Activated T-cell treated with anti-CD3 and anti-CD28 coated beads for 4 hours (primary cell): Measurements from ENCODE around the gene AZIN2.
"Not testable (repeated sequence)": the region's sequence is repeated elsewhere in the genome, so short reads cannot be mapped to it uniquely, and the experiment has no call there.

Source experiments
- DNase-seq: peaks from one replicate; pipeline ENCODE4 v3.0.0-alpha.2; 2020

The AZIN2 gene

DNA sequence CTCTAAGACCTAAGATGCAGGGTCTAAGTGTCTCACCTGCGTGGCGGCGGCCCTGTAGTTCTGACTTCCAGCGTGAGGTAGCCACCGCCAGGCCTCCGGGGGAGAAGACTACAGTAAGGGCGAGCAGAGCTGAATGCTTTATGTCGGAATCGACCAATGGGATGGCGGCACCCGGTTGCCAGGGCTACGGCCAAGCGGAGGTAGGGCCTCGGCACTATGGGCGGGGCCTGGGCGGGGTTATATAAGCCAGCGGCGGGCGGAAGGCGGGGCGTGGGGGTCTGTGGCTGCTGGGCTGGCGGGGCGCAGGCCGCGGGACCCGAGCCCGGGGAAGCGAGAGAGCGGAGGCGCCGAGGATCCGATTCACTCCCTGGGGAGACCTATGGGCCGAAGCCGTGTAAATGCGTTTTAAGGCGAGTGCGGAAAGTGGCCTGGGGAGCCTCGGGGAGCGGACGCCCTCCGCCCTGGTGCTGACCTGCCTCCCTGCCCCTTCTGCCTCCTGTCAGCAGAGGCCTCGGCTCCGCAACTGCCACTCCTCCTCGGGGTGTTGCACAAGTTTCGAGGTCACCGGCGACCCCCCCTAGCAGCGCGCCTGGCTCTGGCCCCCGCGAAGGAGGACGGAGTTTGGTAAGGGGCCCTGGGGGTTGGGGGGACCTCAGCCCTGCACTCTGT is at the start of gene AZIN2:
AZIN2 (plus strand) TSS at position 269 of the 669 bp plus-strand sequence. CDS start 1,097 bp downstream, outside the sequence.
- DNase-seq, result peak; percentile 97

DNA sequence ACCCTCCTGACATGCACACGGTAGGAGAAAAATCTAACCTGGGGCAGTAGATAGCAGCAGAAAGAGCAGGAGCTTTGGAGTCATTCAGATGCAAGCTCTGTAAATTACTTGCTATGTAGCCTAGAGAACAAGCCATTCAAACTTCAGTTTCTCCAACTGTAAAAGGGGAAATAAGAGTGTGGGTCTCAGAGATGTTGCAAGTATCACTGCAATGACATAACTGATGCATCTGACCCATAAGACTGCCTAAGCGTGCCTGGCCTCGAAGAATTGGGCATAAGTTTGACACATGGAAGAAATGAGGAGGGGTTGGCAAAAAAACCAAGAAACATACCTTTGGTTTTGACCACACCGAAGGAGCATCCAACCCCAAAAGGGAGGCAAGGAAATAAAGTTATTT is 49.4 kb upstream of the AZIN2 start:
- no peak for DNase-seq

DNA sequence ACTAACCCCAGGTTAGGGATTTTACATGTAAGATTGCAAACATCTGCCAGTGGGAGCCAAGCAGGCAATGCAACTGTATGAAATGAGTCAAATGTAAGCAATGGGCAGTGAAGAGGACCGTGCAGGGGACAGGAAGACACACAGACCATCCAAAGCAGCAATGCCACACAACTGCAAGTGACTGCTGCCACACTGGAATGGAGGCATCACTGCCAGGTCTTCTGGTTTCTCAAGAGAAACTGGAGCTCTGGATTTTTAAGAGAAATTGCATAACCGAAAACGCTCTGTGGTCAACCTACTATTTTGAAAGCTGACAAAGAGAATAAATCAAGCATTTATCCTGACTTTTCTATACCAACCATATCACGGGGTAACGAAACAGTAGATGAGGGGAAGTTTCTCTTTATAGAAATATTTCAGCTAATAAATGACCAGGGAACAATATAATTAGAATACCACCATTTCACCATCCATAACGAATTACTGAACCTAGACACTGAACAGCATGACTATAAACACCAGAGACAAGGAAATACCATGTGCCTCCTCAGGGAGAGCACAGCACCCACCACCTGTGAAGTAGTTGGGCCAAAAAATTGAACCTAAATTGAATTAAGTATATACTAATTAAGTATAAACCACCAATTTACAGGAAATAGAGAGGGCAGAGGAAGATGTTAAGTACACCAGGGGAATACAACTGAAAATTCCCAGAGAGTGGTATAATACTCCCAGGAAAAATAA is 48.7 kb upstream of the AZIN2 start:
- no peak for DNase-seq

DNA sequence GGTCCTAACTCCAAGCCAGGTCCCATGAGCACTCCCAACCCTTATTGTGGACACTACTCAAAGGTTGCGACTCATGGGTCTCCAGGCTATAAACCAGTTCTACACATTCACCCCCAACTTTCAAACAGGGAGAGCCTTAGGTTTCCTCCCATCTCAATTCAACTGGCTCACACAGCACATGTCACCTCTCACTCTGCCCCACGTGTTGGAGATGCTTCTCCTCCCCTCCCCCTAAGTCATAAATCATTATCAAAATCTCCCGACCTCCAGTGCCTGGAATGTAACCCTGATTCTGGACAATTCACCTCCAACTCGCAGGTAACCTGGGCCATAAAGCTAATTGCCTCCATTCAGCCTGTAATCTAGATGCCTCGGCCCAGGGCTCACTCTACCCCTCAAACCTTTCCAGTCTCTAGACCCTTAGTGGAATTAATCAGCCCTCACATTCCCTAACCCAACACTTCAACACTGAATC is 44.9 kb upstream of the AZIN2 start:
- no peak for DNase-seq

DNA sequence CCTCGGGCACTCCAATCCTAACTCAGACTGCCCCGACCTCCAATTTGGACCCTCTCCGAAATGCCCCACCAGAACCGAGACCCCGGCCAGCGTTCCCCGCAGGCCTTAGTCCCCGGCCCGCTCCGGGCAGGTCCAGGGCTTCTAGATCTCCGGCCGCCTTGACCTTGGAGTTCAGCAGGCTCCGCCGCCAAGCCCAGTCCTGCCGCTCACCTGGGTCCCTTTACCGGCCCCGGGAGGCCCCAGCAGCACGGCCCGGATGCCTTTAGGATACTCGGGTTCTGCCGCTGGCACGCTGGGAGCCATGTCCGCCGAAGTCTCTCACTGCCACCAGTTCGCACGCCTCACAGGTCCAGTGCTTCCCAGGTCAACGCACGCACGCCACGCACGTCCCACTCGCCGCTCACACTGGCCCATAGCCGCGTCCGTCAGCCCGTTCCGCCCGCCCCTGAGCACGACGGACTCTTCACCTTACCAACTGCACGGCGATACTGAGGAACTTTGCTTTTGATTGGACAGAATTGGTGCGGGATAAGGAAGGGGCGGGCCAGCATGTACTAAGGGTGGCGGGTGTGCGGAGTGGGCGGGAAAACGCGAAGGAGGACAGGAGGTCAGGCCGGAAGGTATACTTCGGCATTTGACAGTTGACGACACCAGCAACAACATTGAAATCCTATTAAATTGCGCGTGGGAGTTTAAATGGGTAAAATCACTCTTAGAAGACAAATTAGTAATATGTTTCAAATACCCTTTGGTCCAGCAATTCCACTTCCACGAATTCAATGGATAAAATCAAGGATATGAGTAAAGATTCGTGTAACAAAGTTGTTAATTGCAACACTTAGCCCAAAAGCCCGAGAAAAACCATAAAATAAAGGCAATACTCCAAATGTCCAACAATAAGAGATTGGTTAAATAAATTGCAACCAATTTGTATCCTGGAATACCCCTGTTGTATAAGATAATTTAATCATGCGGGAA is 44.1 kb upstream of the AZIN2 start, which contains the start of gene AK2:
AK2 (minus strand) TSS at position 358 of the 978 bp plus-strand sequence; CDS start at position 303, 55 bp downstream.
- peak; percentile 80 for DNase-seq

DNA sequence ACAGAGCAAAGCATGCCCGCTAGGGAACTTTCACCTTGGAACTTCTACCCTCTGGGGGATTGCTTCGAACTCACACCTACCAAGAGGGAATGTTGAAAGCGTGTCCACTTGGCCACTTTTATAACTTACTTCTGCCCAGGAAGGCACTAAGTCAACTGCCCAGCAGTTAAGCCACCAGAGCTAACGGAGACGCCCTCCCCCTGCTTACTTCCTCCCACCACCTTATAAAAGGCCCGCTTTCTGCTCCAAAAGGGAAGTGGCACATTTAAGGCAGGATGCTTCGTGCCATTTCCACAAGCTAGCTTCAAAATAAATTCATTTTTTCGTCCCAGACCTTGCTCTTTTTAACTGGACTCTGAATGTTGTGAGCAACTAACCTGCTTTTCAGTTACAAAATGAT is 41.1 kb upstream of the AZIN2 start:
- no peak for DNase-seq

DNA sequence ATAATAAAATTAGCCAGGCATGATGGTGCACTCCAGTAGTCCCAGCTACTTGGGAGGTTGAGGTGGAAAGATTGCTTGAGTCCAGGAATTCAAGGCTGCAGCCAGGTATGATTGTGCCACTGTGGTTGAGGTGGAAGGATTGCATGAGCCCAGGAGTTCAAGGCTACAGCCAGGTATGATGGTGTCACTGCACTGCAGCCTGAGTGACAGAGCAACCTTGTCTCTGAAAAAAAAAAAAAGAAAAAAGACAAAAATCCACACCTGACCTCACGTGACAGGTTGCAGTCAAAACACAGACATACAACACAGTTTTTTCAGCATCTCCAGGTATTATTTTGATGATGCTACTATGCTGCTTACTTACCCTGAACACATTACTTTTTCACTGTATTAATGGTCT is 39.9 kb upstream of the AZIN2 start:
- no peak for DNase-seq

DNA sequence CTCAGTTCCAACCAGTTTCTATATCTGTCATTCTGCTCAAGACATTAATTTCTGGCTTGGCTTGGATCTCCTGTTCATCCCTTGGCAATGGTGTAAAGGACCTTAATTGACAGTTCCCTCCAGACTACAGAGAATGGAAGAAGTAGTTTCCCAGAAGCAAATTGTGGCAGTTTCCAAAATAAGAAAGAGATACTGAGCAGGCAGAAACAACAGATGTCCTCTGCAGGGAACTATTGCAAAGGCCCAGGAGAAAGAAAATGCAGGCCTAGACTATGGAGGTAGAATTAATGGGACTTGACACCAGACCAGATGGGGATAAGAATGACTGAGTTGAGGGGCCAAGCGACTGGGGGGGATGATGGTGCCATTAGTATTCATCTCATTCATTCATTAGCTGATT is 38.1 kb upstream of the AZIN2 start:
- DNase-seq, result no peak

DNA sequence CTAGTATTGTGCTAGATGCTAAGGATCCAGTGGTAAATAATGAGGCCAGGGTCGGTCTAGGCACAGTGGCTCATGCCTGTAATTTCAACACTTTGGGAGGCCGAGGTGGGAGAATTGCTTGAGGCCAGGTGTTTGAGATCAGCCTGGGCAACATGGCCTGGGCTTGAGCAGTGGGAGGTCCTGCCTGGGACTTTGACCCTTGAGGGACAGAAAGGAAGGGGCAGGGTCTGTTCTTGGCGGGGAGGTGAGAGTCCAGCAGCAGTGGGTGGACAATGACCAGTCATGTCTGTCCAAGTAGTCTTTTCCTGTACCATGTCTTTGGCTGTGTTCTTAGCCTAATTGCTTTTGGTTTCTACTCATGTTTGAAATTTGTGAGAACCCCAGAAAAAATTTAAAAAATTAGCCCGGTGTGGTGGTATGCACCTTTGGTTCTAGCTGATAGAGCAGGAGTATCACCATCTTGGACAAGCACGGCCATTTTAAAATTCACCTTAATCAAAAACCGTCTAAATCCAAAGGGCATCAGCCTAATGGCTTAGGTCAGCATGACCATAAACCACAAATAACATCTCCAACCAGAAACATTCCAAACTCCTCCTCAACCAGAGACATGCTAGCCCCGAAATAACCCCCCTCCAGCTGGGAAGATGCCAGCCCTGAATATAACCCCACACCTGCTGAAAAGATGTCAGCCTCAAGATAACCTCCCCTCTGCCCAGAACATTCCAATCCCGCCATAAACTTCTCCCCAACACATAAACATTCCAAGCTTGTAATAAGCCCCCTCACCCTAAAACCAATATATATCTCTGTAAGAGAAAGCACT is 37.5 kb upstream of the AZIN2 start:
- no peak for DNase-seq

DNA sequence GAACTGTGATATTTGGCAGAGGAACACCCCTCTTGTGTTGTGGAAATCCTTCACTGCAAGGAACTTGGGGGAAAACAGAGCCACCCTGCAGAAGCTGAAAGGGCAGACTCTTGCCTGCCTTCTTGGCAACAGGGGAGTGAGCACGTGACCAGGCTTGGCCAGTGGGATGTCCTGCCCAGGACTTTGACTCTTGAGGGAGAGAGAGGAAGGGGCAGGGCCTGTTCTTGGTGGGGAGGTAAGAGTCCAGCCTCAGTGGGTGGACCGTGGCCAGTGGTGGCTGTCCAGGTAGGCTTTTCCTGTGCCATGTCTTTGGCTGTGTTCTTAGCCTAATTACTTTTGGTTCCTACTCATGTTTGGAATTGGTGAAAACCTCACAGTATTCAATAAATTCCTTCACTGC is 35.7 kb upstream of the AZIN2 start:
- DNase-seq, result no peak

DNA sequence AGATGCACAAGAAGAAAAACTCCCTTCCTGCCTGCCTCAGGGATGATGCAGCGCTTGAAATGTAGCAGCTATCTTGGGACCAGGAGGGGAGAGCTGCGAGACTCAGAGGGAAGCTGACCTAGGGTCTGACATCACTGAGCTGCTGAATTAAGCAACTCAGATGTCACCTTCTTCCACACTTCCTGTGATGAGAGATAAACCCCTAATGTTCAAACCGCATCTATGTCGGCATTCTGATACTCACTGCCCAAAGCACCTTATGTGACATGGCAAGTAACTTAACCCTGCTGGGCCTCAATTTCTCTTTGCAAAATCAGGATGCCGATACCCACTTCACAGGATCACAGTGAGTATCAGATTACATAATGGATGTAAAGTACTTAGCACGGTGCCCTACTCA is 35.1 kb upstream of the AZIN2 start:
- no peak for DNase-seq

DNA sequence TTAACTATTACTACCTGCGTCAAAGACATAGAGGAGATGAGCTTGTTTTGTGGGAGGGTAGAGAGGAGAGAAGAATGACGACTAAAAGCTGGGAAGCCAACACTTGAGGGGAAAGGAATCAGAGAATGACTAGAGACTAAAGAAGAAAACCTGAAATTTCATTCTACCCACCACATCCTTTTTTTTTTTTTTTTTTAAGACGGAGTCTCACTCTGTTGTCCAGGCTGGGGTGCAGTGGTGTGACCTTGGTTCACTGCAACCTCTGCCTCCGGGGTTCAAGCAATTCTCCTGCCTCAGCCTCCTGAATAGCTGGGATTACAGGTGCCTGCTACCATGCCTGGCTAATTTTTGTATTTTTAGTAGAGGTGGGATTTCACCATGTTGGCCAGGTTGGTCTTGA is 34.7 kb upstream of the AZIN2 start:
- DNase-seq, result not testable (repeated sequence)

DNA sequence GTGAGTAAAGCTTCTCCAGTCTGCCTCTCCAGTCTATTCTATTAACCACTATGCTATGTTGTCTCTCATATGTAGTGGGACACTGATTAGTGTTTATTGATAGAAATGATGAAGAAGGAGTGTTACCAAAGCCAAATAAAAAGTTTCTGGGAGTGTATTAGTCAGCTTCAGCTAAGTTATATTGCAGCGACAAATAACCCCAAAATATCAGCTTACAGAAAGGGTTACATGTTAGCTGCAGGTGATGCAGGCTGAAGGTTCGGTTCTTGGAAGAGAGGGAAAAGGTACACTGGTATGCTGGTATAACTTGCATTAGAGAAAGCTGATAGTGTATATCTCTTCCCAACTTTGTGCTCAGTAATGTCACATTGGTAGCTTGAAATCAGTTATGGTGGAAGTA is 33.7 kb upstream of the AZIN2 start:
- no peak for DNase-seq

DNA sequence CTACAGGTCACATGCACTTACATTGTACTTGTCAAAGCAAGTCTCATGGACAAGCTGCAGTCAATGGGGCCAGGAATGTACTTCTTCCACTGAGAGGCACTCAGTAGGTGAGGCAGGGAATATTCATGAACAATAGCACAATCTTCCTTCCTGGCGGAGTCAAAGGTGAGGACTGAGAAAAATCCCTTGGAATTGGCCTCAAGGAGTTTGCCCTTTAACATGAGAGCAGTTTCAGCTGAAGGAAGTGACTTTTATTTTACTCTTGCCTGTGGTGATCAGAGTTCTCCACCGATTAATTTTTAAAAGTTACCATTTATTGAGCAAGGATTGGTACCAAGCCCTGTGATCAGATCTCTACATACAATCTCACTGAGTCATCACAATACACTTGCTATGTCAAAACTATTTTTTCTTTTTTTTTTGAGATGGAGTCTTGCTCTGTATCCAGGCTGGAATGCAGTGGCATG is 33.1 kb upstream of the AZIN2 start:
- DNase-seq, result no peak

DNA sequence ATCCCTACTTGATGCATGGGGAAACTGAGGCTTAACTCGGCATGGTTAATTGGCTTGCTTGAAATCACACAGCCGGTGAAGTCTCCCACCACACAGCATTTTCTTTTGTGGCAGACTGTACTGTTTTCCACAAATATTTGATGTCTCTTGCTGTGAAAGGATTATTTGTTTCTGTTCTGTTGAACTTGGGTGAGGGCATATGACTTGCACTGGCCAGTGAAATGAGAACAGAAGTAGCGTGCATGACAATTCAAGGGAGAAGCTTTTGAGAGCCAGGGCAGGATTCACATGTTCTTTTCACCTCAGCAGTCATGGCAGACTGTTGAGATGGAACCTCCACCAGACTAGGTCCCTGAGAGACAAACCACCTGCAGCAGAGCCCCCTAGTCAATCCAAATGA is 32.5 kb upstream of the AZIN2 start:
- DNase-seq, result no peak

DNA sequence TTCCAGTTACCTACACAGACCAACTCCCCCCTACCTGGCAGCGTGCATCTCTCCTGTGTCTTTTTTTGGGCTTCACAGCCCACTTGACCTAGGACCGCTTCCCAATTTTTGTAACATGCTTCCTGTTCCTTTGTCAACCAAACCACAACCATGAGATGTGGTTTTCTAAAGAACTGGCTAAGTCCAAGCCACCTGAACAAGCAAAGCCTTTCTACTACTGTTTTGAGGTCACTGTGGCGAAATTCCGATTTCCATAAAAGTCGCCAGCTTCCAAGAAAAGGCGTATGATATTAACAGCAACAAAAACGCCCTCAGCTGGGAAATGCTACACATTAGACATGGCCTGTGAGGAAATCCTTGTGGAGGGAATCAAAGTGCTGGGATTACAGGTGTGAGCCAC is 31.6 kb upstream of the AZIN2 start:
- no peak for DNase-seq

DNA sequence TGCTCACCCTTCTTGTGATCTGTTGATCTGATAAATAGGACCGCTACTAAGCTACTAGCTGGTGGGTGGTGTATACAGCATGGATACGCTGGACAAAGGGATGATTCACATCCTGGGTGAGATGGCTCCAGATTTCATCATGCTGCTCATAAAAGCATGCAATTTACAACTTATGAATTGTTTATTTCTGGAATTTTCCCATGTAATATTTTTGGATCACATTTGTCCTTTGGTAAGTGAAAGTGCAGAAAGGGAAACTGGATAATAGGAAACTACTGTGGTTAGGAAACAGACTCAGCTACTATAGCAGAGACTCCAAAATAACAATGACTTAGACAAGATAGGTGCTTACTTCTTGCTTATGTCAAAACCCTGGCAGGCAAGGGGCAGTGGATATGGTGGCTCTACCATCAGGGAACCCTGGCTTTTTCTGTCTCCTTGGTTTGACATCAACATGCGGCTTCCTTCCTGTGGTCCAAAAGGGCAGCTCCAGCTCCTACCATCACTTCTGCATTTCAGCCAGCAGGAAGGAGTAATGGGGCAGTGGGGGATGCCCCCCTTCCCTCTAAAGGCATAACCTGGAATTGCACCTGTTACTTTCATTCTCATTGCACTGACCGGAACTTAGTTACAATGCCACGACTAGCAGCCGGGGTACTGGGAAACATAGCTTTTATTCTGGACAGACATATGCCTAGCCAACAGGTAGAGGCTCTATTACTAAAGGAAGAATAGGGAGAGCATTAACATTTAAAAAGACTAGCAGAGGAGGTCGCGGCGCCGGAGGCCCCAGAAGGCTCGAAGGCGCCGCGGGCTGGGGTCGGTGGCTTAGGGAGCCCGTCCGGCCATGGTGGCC is 30.5 kb upstream of the AZIN2 start:
- DNase-seq, result no peak

DNA sequence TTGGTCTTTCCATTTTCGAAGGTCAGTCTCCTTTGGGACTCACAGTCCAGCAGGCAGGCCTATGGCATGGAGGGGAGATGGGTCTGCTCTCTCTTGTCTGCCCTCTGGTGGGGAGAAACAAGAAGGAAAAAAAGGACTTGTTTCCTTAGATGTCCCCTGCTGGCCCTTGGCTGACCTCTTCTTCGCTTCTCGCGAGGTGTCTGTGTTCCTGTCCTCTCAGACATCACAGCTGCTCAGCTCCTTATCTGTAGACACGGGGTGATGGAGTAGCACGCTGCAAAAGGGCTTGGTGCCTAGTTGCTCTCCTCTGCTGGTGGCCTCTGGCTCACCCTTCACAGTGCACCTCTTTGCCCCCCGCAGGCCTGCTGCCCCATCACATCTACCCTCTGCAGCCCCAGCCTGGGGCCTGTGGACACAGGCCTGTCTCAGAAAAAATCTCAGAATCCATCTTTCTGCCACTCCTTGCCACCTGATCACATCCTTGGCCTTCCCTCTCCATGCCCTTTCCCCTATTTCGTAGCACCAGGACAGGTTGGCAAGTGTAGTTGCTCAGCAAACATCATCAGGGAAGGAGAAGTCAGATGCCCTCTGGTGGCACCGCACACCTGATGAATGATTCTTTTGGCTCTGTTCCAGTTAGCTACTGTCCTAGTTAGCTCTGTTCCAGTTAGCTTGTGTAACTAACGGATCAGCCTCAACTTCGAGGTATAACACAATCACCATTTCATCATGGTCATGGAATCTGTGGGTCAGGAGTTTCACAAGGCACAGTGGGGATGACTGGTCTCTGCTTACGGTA is 25.5 kb upstream of the AZIN2 start:
- no peak for DNase-seq

DNA sequence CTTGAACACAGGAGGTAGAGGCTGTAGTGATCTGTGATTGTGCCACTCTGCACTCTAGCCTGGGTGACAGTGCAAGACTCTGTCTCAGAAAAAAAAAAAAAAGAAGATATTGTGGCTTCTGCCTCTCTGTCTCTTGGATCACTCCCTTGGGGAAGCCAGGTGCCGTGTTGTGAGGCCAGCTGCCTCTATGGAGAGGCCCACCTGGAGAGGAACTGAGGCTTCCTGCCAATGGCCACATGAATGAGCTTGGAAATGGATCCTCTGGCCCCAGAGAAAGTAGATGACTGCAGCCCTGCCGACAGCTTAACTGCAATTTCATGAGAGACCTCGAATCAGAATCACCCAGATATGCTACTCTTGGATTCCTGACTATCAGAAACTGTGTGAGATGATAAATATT is 24.5 kb upstream of the AZIN2 start:
- DNase-seq, result no peak

DNA sequence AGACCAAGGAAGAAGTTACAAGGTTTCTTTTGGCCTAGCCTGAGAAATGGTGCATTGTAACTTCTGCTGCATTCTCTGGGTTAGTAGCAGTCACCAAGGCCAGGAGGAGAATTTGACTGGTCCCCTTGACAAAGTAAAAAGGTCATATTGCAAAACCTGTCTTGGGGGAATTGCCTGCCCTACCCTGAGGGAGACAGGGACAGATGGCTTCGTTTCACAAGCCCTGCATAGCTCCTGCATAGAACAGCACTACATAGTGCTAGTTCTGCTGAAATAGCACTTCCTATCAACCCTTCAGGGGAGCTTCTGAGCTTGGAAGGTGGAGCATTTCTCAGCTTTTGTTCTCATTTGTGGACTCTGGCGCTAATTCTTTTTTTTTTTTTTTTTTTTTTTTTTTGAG is 23.9 kb upstream of the AZIN2 start:
- DNase-seq, result no peak
